ENCODE measurements around the gene RAB1A. TPM values are rescaled to one million over a fixed set of nuclear protein-coding genes. Genes with fewer than 3 reads are reported as not detected.
A peak's percentile ranks its signal among the peaks of the same experiment; 100 is the strongest.
"Not testable (repeated sequence)": the region's sequence is repeated elsewhere in the genome, so short reads cannot be mapped to it uniquely, and the experiment has no call there.

The RAB1A gene
- 45.0 and 46.4 TPM in 2 replicates for total RNA-seq

DNA sequence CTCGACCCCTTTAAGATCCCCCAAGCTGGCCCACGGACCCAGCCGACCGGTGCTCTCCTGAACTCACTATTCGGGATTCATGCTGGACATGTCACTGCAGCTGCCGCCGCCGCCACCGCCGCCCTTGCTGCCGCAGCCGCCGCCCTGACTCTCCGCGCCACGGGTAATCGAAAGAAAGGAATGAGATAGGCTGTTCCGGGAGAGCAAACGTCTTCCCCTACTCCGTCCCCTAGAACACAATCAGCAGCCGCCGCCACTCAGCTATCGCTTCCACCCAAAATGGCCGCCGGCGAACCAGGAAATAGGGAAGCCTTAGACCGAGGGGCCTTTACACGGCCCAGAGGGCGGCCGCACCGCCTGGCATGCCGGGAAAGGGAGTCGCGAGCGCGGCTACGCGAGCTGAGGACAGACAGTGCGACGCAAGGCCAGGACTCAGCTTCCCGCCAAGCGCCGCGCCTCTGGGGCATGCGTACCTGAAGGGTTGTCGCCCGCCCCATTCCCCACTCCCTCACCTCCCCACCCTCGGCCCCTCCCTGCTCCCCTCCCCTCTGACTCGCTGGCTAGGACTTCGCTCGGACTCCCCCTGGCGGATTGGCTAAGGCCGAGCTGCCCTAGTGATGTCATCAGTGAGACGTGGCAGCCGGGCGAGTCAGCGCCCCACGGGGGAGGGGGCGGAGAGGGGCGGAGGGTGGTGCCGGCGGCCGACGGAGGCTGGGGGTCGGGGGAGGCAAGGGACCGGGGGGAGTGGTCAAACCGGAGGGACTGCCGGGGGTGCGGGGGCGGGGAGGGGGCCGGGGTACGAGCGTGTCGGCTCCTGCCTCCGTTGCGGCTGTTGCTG is at the start of gene RAB1A:
Gene RAB1A (minus strand): TSS at position 281 of the 838 bp plus-strand sequence. CDS start 191 bp downstream, at position 90.
- Mint-ChIP-seq H3K9me3 (no peaks in the 10 kb centered on the region), H3K36me3 (ENCODE audit: low read depth) (peaks cover 14% of the 10 kb centered on the region), H3K27ac (peak within 1 kb of the TSS; percentile 100), H3K4me1 (peaks cover 49% of the 10 kb centered on the region), H3K4me3 (peak within 1 kb of the TSS; percentile 100), H3K27me3 (no peaks in the 10 kb centered on the region)
- CTCF ChIA-PET: interaction anchor here (0.8 to 2.0 kb wide), 5 partner anchors 39 to 607 kb away, joined by 3 to 18 read pairs (median 4); no protein-coding TSS in a partner anchor
- TF ChIP-seq, protein P1, sequence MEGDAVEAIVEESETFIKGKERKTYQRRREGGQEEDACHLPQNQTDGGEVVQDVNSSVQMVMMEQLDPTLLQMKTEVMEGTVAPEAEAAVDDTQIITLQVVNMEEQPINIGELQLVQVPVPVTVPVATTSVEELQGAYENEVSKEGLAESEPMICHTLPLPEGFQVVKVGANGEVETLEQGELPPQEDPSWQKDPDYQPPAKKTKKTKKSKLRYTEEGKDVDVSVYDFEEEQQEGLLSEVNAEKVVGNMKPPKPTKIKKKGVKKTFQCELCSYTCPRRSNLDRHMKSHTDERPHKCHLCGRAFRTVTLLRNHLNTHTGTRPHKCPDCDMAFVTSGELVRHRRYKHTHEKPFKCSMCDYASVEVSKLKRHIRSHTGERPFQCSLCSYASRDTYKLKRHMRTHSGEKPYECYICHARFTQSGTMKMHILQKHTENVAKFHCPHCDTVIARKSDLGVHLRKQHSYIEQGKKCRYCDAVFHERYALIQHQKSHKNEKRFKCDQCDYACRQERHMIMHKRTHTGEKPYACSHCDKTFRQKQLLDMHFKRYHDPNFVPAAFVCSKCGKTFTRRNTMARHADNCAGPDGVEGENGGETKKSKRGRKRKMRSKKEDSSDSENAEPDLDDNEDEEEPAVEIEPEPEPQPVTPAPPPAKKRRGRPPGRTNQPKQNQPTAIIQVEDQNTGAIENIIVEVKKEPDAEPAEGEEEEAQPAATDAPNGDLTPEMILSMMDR (IDR thresholded peaks at IDR 0.05): no peak
- peak; percentile 91 for DNase-seq
- POLR2A ChIA-PET: interaction anchor here (0.6 to 3.6 kb wide), 34 partner anchors 9 to 1541 kb away, joined by 3 to 79 read pairs (median 5); partner anchors contain the start of genes ACTR2, AFTPH, CEP68 and MDH1
- ATAC-seq (ENCODE audit: low read depth): peak; percentile 93
- intact Hi-C loops (cut with micrococcal nuclease): loop anchor here (1.0 to 5.0 kb wide), 12 partner anchors 13 to 1542 kb away; partner anchors contain the start of genes ACTR2, AFTPH, CEP68 and MDH1

DNA sequence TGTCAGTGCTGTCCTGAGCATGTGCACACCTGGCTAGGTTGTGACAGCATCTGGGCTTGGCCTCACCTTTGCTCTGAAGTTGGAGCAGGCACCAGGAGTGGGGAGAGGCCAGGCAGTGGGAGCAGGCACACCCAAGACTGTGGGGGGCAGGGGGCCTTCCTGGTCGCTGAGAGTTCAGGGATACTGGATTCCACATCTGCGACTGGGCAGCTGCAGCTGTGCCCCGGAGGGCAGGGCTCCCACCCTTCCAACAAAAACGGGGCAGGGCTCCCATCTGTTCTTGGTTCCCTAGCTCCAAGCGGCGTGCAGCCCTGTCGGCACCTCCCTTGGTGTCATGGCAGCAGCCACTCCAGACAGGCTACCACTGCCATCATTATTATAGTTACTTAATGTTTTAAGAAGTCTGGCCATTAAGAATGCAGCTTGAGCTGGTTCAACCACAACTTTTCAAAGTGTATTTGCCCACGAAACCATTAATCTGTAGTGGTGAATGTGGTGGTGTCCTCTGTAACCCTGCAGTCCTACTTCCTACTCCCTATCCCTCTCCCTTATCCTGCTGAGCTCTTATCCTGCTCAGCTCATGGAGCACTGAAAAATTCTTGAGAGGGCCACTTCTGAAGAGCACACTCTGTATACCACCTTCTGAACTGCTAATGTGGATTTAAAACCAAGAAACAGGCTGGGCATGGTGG is 48.0 kb upstream of the RAB1A start:
- no peak for ATAC-seq (ENCODE audit: low read depth)
- intact Hi-C loops (cut with micrococcal nuclease): no loop called here
- H3K4me3 Mint-ChIP-seq: no peak overlapping the region

DNA sequence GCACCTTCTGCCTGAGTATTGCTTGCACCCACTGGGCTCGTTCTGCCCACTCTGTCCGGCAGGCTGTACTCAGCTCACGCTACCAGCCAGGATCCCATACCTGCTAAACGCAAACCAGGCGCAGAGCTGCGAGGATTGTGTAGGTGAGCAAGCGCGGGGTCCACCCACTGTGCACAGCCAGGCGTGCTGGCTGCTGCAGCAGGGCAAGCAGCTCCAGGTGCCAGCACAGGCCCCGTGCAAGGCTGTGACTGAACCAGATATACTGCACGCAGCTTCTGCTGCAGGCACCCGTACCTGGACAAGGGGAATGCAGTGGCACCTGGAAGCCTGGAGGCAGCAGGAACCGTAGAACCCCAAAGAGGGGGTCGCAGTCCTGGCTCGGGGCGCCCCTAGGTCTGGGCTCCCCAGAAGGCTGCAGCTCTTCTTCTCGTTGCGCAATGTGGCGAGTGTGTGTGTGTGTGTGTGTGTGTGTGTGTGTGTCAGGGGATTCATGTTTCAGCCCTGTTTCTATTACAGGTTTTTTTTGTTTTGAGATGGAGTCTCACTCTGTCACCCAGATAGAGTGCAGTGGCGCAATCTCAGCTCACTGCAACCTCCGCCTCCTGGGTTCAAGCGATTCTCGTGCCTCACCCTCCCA is 46.1 kb upstream of the RAB1A start:
- H3K27ac Mint-ChIP-seq: no peak overlapping the region
- peaks cover 2% of the 10 kb centered on the region for H3K9me3 Mint-ChIP-seq
- TF ChIP-seq, protein P1 (IDR thresholded peaks at IDR 0.05): no peak
- H3K27me3 Mint-ChIP-seq: peaks cover 3% of the 10 kb centered on the region
- DNase-seq (no peak), ATAC-seq (ENCODE audit: low read depth) (no peak)
- ChIA-PET CTCF (interaction anchor here (0.6 to 2.2 kb wide), 3 partner anchors 11 to 159 kb away, joined by 3 to 7 read pairs (median 4); no protein-coding TSS in a partner anchor), POLR2A (interaction anchor here (0.6 kb wide), 1 partner anchor 15 kb away, joined by 3 read pairs; no protein-coding TSS in a partner anchor)
- intact Hi-C loops (cut with micrococcal nuclease): no loop called here
- H3K4me3 Mint-ChIP-seq: no peak overlapping the region
- no peaks in the 10 kb centered on the region for H3K4me1 Mint-ChIP-seq
- H3K36me3 Mint-ChIP-seq (ENCODE audit: low read depth): no peaks in the 10 kb centered on the region

More for the DNA sequence above, 48.0 kb upstream of the RAB1A start:
- H3K4me1 Mint-ChIP-seq: no peaks in the 10 kb centered on the region
- TF ChIP-seq, protein P1 (IDR thresholded peaks at IDR 0.05): no peak
- no peaks in the 10 kb centered on the region for H3K36me3 Mint-ChIP-seq (ENCODE audit: low read depth)
- CTCF ChIA-PET: interaction anchor here (1.3 kb wide), 1 partner anchor 9 kb away, joined by 3 read pairs; no protein-coding TSS in a partner anchor
- peaks cover 2% of the 10 kb centered on the region for H3K9me3 Mint-ChIP-seq
- no peak for DNase-seq
- H3K27me3 Mint-ChIP-seq: peaks cover 8% of the 10 kb centered on the region
- POLR2A ChIA-PET: interaction anchor here (0.5 to 1.8 kb wide), 3 partner anchors 23 to 395 kb away, joined by 5 to 6 read pairs (median 5); partner anchors contain the start of gene ACTR2
- H3K27ac Mint-ChIP-seq: no peak overlapping the region

DNA sequence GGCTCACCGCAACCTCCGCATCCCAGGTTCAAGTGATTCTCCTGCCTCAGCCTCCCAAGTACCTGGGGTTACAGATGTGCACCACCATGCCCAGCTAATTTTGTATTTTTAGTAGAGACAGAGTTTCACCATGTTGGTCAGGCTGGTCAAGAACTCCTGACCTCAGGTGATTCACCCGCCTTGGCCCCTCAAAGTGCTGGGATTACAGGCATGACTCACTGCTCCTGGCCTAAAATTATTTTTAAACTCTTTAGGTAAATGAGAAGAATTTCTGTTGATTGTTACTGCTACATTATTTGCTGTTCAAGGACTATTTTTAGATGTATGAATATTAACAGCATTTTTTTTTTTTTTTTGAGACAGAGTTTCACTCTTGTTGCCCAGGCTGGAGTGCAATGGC is 44.1 kb upstream of the RAB1A start:
- H3K36me3 Mint-ChIP-seq (ENCODE audit: low read depth); DNase-seq; ATAC-seq (ENCODE audit: low read depth); H3K9me3 Mint-ChIP-seq; H3K27me3 Mint-ChIP-seq; POLR2A ChIA-PET; intact Hi-C loops (cut with micrococcal nuclease); H3K4me3 Mint-ChIP-seq; H3K27ac Mint-ChIP-seq; H3K4me1 Mint-ChIP-seq: not testable (repeated sequence)
- CTCF ChIA-PET: interaction anchor here (1.0 kb wide), 1 partner anchor 109 kb away, joined by 4 read pairs; no protein-coding TSS in a partner anchor
